ENCODE data around the gene CBLN2.
A peak's percentile ranks its signal among the peaks of the same experiment; 100 is the strongest.

The CBLN2 gene

GRCh38 chr18:72544092-72544886 is at the start of gene CBLN2:
CBLN2 (minus strand) TSS chr18:72544342; CDS start chr18:72542160, 2,182 bp downstream.
- DNase-seq: peak; percentile 19

GRCh38 chr18:72588360-72588759 is 44.2 kb upstream of the CBLN2 start:
- DNase-seq: no peak

- no peak for DNase-seq
Observed at GRCh38 chr18:72584787-72585186, 40.6 kb upstream of the CBLN2 start.

- DNase-seq: no peak
Observed at GRCh38 chr18:72581976-72582375, 37.8 kb upstream of the CBLN2 start.

GRCh38 chr18:72572896-72573295 is 28.8 kb upstream of the CBLN2 start:
- no peak for DNase-seq

GRCh38 chr18:72566290-72566689 is 22.1 kb upstream of the CBLN2 start:
- no peak for DNase-seq

- no peak for DNase-seq
Observed at GRCh38 chr18:72555968-72556367, 11.8 kb upstream of the CBLN2 start.

- no peak for DNase-seq
Observed at GRCh38 chr18:72555101-72555500, 11.0 kb upstream of the CBLN2 start.

GRCh38 chr18:72543357-72544055 is 636 bp downstream of the CBLN2 start:
- DNase-seq: no peak

- no peak for DNase-seq
Observed at GRCh38 chr18:72542984-72543356, 1.2 kb downstream of the CBLN2 start.

GRCh38 chr18:72542342-72542741 is 1.8 kb downstream of the CBLN2 start:
- DNase-seq: no peak

GRCh38 chr18:72541871-72542332 is 2.2 kb downstream of the CBLN2 start:
- DNase-seq: no peak

- DNase-seq: no peak
Observed at GRCh38 chr18:72539901-72540300, 4.2 kb downstream of the CBLN2 start.

GRCh38 chr18:72530622-72531021 is 13.5 kb downstream of the CBLN2 start:
- DNase-seq: no peak

GRCh38 chr18:72504866-72505265 is 39.3 kb downstream of the CBLN2 start:
- no peak for DNase-seq

- DNase-seq: no peak
Observed at GRCh38 chr18:72502671-72503431, 41.3 kb downstream of the CBLN2 start.

- DNase-seq: no peak
Observed at GRCh38 chr18:72492497-72492896, 51.6 kb downstream of the CBLN2 start.
